GM12872 (cell line): ENCODE results near the gene SHISAL2A.

Experiments used
- CTCF ChIP-seq: IDR thresholded peaks from 3 replicates; pipeline ENCODE4 v1.5.1; 2011; ENCODE audit warnings: low read depth, mild to moderate bottlenecking, low read length, moderate library complexity; ENCODE audit not compliant: insufficient read depth

SHISAL2A gene

GRCh38 chr1:52669696-52670095, 36.7 kb downstream of the SHISAL2A start:
- TF ChIP-seq CTCF, result no peak

- no peak for TF ChIP-seq CTCF
Observed at GRCh38 chr1:52670604-52671003, 37.6 kb downstream of the SHISAL2A start.

- TF ChIP-seq CTCF, result no peak
Observed at GRCh38 chr1:52672946-52673345, 40.0 kb downstream of the SHISAL2A start.

- TF ChIP-seq CTCF, result no peak
Observed at GRCh38 chr1:52673513-52673912, 40.5 kb downstream of the SHISAL2A start.

GRCh38 chr1:52674497-52675384, 41.8 kb downstream of the SHISAL2A start:
- TF ChIP-seq CTCF, result no peak

- no peak for TF ChIP-seq CTCF
Observed at GRCh38 chr1:52676249-52676903, 43.4 kb downstream of the SHISAL2A start.

GRCh38 chr1:52677076-52677806, 44.3 kb downstream of the SHISAL2A start:
- no peak for TF ChIP-seq CTCF
